IMR-90 (cell line): ENCODE results near the gene ZNF362. TPM values are rescaled to one million over a fixed set of nuclear protein-coding genes. Genes with fewer than 3 reads are reported as not detected.

Source experiments
- ATAC-seq: fragments of 200-7000 bp; cut with Tn5 transposase; 2 replicates; pipeline ENCODE4 v1.9.1; 2020; ENCODE audit warnings: low read depth, mild to moderate bottlenecking, moderate library complexity
- BruUV-seq: library from RNA; stranded (reverse); fragments of 400-500 nt; replicated peaks from 2 replicates; lab custom pipeline; 2021; lab: Mats Ljungman, UMichigan
- CTCF ChIA-PET: fragments of 300-600 bp; formaldehyde crosslinking; extraction: SDS; loops from one replicate; lab custom pipeline; 2021; ENCODE audit warnings: antibody characterized with exemption; lab: Yijun Ruan, JAX
- POLR2A ChIA-PET: fragments of 300-600 bp; sonication (Branson Sonifier 250); formaldehyde crosslinking; loops from one replicate; lab custom pipeline; 2022; ENCODE audit warnings: antibody characterized with exemption; ENCODE audit not compliant: unreplicated experiment; lab: Charles Lee
- DNase-seq: peaks from one replicate; pipeline ENCODE4 v3.0.0; 2013
- H2AFZ ChIP-seq: replicated peaks from 2 replicates; pipeline ENCODE3; 2013; ENCODE audit warnings: low read length, mild to moderate bottlenecking; ENCODE audit not compliant: poor library complexity
- H2AK5ac ChIP-seq: 2 replicates; pipeline ENCODE4 v1.6.1; 2013; ENCODE audit warnings: low read depth, low read length, inconsistent platforms
- H2AK9ac ChIP-seq: replicated peaks from 2 replicates; pipeline ENCODE3; 2013; ENCODE audit warnings: mild to moderate bottlenecking, low read depth, low read length, moderate library complexity; ENCODE audit not compliant: poor library complexity
- H2BK120ac ChIP-seq: 2 replicates; pipeline ENCODE4 v1.6.1; 2013; ENCODE audit warnings: low read depth, low read length, inconsistent platforms
- H2BK15ac ChIP-seq: 3 replicates; pipeline ENCODE4 v1.6.1; 2013; ENCODE audit warnings: low read depth, low read length, inconsistent platforms
- H2BK20ac ChIP-seq: 2 replicates; pipeline ENCODE4 v1.6.1; 2013; ENCODE audit warnings: low read depth, mild to moderate bottlenecking, inconsistent platforms, low read length, moderate library complexity
- H2BK5ac ChIP-seq: 2 replicates; pipeline ENCODE4 v1.6.1; 2013; ENCODE audit warnings: mild to moderate bottlenecking, low read depth, low read length, inconsistent platforms; ENCODE audit not compliant: poor library complexity, severe bottlenecking
- H3K14ac ChIP-seq: replicated peaks from 2 replicates; pipeline ENCODE4 v1.6.1; 2013; ENCODE audit warnings: low read depth, low read length, inconsistent platforms
- H3K18ac ChIP-seq: 2 replicates; pipeline ENCODE4 v1.6.1; 2013; ENCODE audit warnings: low read depth, low read length, control low read depth
- H3K23ac ChIP-seq: 2 replicates; pipeline ENCODE4 v1.6.1; 2013; ENCODE audit warnings: low read depth, low read length, inconsistent platforms
- H3K27ac ChIP-seq: 2 replicates; pipeline ENCODE4 v1.5.1; 2013; ENCODE audit warnings: mild to moderate bottlenecking, control low read depth, low read length; ENCODE audit not compliant: insufficient read depth
- H3K27me3 ChIP-seq: 2 replicates; pipeline ENCODE4 v1.6.1; 2013; ENCODE audit warnings: low read length; ENCODE audit not compliant: control insufficient read depth, insufficient read depth
- H3K36me3 ChIP-seq: 2 replicates; pipeline ENCODE4 v1.6.1; 2013; ENCODE audit warnings: low read length, mixed read lengths; ENCODE audit not compliant: control insufficient read depth, insufficient read depth
- H3K4ac ChIP-seq: 2 replicates; pipeline ENCODE4 v1.6.1; 2013; ENCODE audit warnings: low read depth, low read length, inconsistent platforms
- H3K4me1 ChIP-seq: 2 replicates; pipeline ENCODE4 v1.6.1; 2013; ENCODE audit warnings: low read length, mixed read lengths; ENCODE audit not compliant: control insufficient read depth, insufficient read depth
- H3K4me2 ChIP-seq: 2 replicates; pipeline ENCODE4 v1.6.1; 2013; ENCODE audit warnings: low read depth, mild to moderate bottlenecking, control low read depth, low read length, moderate library complexity
- H3K4me3 ChIP-seq: 2 replicates; pipeline ENCODE4 v1.5.1; 2013; ENCODE audit warnings: low read depth, mild to moderate bottlenecking, control low read depth, low read length, moderate library complexity; ENCODE audit not compliant: insufficient read depth
- H3K56ac ChIP-seq: 2 replicates; pipeline ENCODE4 v1.6.1; 2013; ENCODE audit warnings: low read length, inconsistent platforms; ENCODE audit not compliant: insufficient read depth; ENCODE audit errors: extremely low read depth
- H3K79me1 ChIP-seq, 2 experiments: 2 replicates each; pipeline ENCODE4 v1.6.1; 2013; ENCODE audit warnings: low read length in 2 of 2, inconsistent platforms in 1 of 2, low read depth in 1 of 2
- H3K9ac ChIP-seq: 2 replicates; pipeline ENCODE4 v1.6.1; 2013; ENCODE audit warnings: low read depth, low read length, control low read depth
- H3K9me1 ChIP-seq: 2 replicates; pipeline ENCODE4 v1.6.1; 2013; ENCODE audit warnings: low read length, inconsistent platforms; ENCODE audit not compliant: insufficient read depth
- H3K9me3 ChIP-seq: 2 replicates; pipeline ENCODE4 v1.6.1; 2013; ENCODE audit warnings: low read length; ENCODE audit not compliant: control insufficient read depth, insufficient read depth
- H4K20me1 ChIP-seq: 2 replicates; pipeline ENCODE4 v1.6.1; 2013; ENCODE audit warnings: low read length, inconsistent platforms; ENCODE audit not compliant: insufficient read depth
- H4K5ac ChIP-seq: 2 replicates; pipeline ENCODE4 v1.6.1; 2013; ENCODE audit warnings: mild to moderate bottlenecking, low read depth, low read length, control low read depth
- H4K8ac ChIP-seq, 2 experiments: 2 replicates each; pipeline ENCODE4 v1.6.1; 2013; ENCODE audit warnings: low read depth in 2 of 2, low read length in 2 of 2, control low read depth in 1 of 2, inconsistent platforms in 1 of 2
- H4K91ac ChIP-seq: 2 replicates; pipeline ENCODE4 v1.6.1; 2013; ENCODE audit warnings: low read depth, low read length, inconsistent platforms; ENCODE audit not compliant: insufficient read depth
- CEBPB ChIP-seq: IDR thresholded peaks from 2 replicates; pipeline ENCODE4 v1.6.1; 2012; ENCODE audit warnings: low read depth, low read length, improper control_type of control experiment
- CHD1 ChIP-seq: IDR thresholded peaks from 2 replicates; pipeline ENCODE4 v1.6.1; 2012; ENCODE audit warnings: low read depth, low read length, improper control_type of control experiment
- CTCF ChIP-seq: conservative IDR thresholded peaks from 2 replicates; pipeline ENCODE4 v1.5.1; 2012; ENCODE audit warnings: mild to moderate bottlenecking, low read depth, low read length, improper control_type of control experiment
- ELK1 ChIP-seq: fragments of 150-350 bp; IDR thresholded peaks from 2 replicates; pipeline ENCODE4 v1.6.1; 2016; ENCODE audit warnings: low read depth, mild to moderate bottlenecking, low read length, moderate library complexity, borderline replicate concordance
- FOS ChIP-seq: fragments of 150-350 bp; IDR thresholded peaks from 2 replicates; pipeline ENCODE4 v1.6.1; 2016; ENCODE audit warnings: low read depth, low read length
- MAFK ChIP-seq: IDR thresholded peaks from 2 replicates; pipeline ENCODE4 v1.6.1; 2012; ENCODE audit warnings: low read depth, low read length, improper control_type of control experiment
- MAZ ChIP-seq: IDR thresholded peaks from 2 replicates; pipeline ENCODE4 v1.6.1; 2012; ENCODE audit warnings: low read depth, mild to moderate bottlenecking, low read length, improper control_type of control experiment, moderate library complexity, borderline replicate concordance
- MXI1 ChIP-seq: IDR thresholded peaks from 2 replicates; pipeline ENCODE4 v1.6.1; 2012; ENCODE audit warnings: low read depth, mild to moderate bottlenecking, low read length, moderate library complexity, borderline replicate concordance
- RAD21 ChIP-seq: IDR thresholded peaks from 2 replicates; pipeline ENCODE4 v1.6.1; 2012; ENCODE audit warnings: low read length, improper control_type of control experiment
- RCOR1 ChIP-seq: IDR thresholded peaks from 2 replicates; pipeline ENCODE4 v1.6.1; 2012; ENCODE audit warnings: mild to moderate bottlenecking, low read length, improper control_type of control experiment; ENCODE audit not compliant: insufficient replicate concordance
- RFX5 ChIP-seq: IDR thresholded peaks from 2 replicates; pipeline ENCODE4 v1.8.0; 2012; ENCODE audit warnings: low read depth, mild to moderate bottlenecking, low read length, moderate library complexity
- SMC3 ChIP-seq: fragments of 150-350 bp; IDR thresholded peaks from 2 replicates; pipeline ENCODE4 v1.6.1; 2016; ENCODE audit warnings: low read depth, mild to moderate bottlenecking, antibody characterized with exemption, low read length, moderate library complexity
- USF2 ChIP-seq: fragments of 150-350 bp; IDR thresholded peaks from 2 replicates; pipeline ENCODE4 v1.6.1; 2017; ENCODE audit warnings: mild to moderate bottlenecking, antibody characterized with exemption, low read length, low read depth
- WGBS, 2 experiments: methylation state at CpG; one replicate each; pipeline versions ENCODE4 v1.1.5 to v1.1.7; 2013; ENCODE audit warnings: missing lambda C conversion rate in 2 of 2; ENCODE audit not compliant: insufficient read length in 1 of 2; ENCODE audit errors: extremely low coverage in 2 of 2; 5-methylcytosine and 5-hydroxymethylcytosine counted together
- dilution Hi-C: fragments of 300-500 bp; cut with HindIII; formaldehyde crosslinking; loops from one replicate; pipeline ENCODE4 v1.14.3; 2018; ENCODE audit warnings: low sequenced_read_pairs; ENCODE audit not compliant: unreplicated experiment
- in situ Hi-C: fragments of 300-500 bp; cut with MboI; formaldehyde crosslinking; loops from 3 replicates; pipeline ENCODE4 v1.14.3; 2019; ENCODE audit warnings: low sequenced_read_pairs, inconsistent platforms, mixed read lengths
- intact Hi-C: fragments of 100-400 bp; cut with micrococcal nuclease; formaldehyde crosslinking; loops from 2 replicates; pipeline ENCODE4 v1.10.0; 2022
- polyA plus RNA-seq, 3 experiments: library from polyadenylated mRNA; depleted of rRNA; stranded (reverse); fragments of >200 nt; gene quantifications; 2 replicates each; pipeline ENCODE4 v1.2.3, GENCODE V29; 2012; ENCODE audit warnings: low replicate concordance in 1 of 3
- total RNA-seq: library from RNA; depleted of rRNA; stranded (reverse); fragments of >200 nt; gene quantifications from 2 replicates; pipeline ENCODE4 v1.2.3, GENCODE V29; 2012

Gene ZNF362
- total and polyA plus RNA-seq, 2 of the 4 experiments (the other 2 are of a cell fraction), result 5.7 to 12.9 TPM

- TF ChIP-seq CEBPB, result no peak
- no peak for TF ChIP-seq RCOR1
- TF ChIP-seq CTCF, result no peak
- TF ChIP-seq FOS, result no peak
- TF ChIP-seq ELK1, result no peak
- no peak for TF ChIP-seq RAD21
- TF ChIP-seq RFX5, result no peak
- no peak for TF ChIP-seq MAFK
- no peak for TF ChIP-seq USF2
- TF ChIP-seq MXI1, result no peak
- TF ChIP-seq MAZ, result no peak
- TF ChIP-seq CHD1, result no peak
- no peak for TF ChIP-seq SMC3
- Histone ChIP-seq H4K8ac (no peak overlapping the region), H3K27me3 (peaks cover 28% of the 10 kb centered on the region), H3K9me3 (no peaks in the 10 kb centered on the region), H2AK9ac (no peak overlapping the region), H3K14ac (no peak overlapping the region), H3K18ac (no peak overlapping the region), H3K79me1 (no peaks in the 10 kb centered on the region), H2BK15ac (no peak overlapping the region), H3K9me1 (peaks cover 4% of the 10 kb centered on the region; the same call in 1 of the 2 replicates), H3K36me3 (no peaks in the 10 kb centered on the region), H3K9ac (no peak overlapping the region), H3K4ac (no peak overlapping the region), H3K4me2 (no peak overlapping the region), H2BK120ac (no peak overlapping the region), H2AFZ (no peak overlapping the region), H4K5ac (no peak overlapping the region), H3K4me3 (no peak overlapping the region), H3K4me1 (no peaks in the 10 kb centered on the region), H3K27ac (no peak overlapping the region), H4K20me1 (no peaks in the 10 kb centered on the region), H2BK20ac (no peak overlapping the region), H4K91ac (no peak overlapping the region), H3K56ac (no peak overlapping the region), H2BK5ac (no peak overlapping the region), H3K23ac (no peak overlapping the region), H2AK5ac (no peak overlapping the region)
- intact Hi-C loops, result no loop called here
- ChIA-PET POLR2A (interaction anchor here (0.7 kb wide), 1 partner anchor 101 kb away, joined by 3 read pairs; no protein-coding TSS in a partner anchor), CTCF (no interaction called here)
- dilution Hi-C loops, result no loop called here
- no peak for DNase-seq
- in situ Hi-C loops, result no loop called here
- no CpG with 5 or more reads among the region's 2 CpGs for WGBS, 2 experiments
- BruUV-seq, result no TSS peak
- no peak for ATAC-seq
Observed at GRCh38 chr1:33244809-33245186, 11.5 kb upstream of the ZNF362 start.
